GM21360 (cell line): ENCODE measurements around the gene IL1RL2.

Experiments
- ATAC-seq: cut with Tn5 transposase; IDR thresholded peaks from one replicate; pipeline ENCODE4 v1.9.1; 2021; ENCODE audit warnings: mild to moderate bottlenecking, moderate library complexity; ENCODE audit not compliant: unreplicated experiment

The IL1RL2 gene

GRCh38 chr2:102262216-102263129, 75.7 kb downstream of the IL1RL2 start:
- ATAC-seq = no peak

- ATAC-seq = no peak
These were observed 78.1 kb downstream of the IL1RL2 start for GRCh38 chr2:102264952-102265351.

- ATAC-seq = no peak
These were observed 79.4 kb downstream of the IL1RL2 start for GRCh38 chr2:102266204-102266603.

- ATAC-seq = no peak
These were observed 81.0 kb downstream of the IL1RL2 start for GRCh38 chr2:102267774-102268173.

GRCh38 chr2:102268510-102269199, 81.8 kb downstream of the IL1RL2 start:
- no peak for ATAC-seq

- ATAC-seq = no peak
These were observed 82.3 kb downstream of the IL1RL2 start for GRCh38 chr2:102269200-102269524.

- ATAC-seq = no peak
These were observed 85.0 kb downstream of the IL1RL2 start for GRCh38 chr2:102271844-102272243.

- ATAC-seq = no peak
These were observed 86.9 kb downstream of the IL1RL2 start for GRCh38 chr2:102273619-102274211.

- no peak for ATAC-seq
These were observed 89.9 kb downstream of the IL1RL2 start for GRCh38 chr2:102276549-102277201.

- ATAC-seq = no peak
These were observed 90.4 kb downstream of the IL1RL2 start for GRCh38 chr2:102277202-102277700.

GRCh38 chr2:102278720-102279390, 92.0 kb downstream of the IL1RL2 start:
- ATAC-seq = no peak

- no peak for ATAC-seq
These were observed 92.5 kb downstream of the IL1RL2 start for GRCh38 chr2:102279391-102279735.

- ATAC-seq = no peak
These were observed 95.9 kb downstream of the IL1RL2 start for GRCh38 chr2:102282678-102283091.

GRCh38 chr2:102283996-102284395, 97.2 kb downstream of the IL1RL2 start:
- ATAC-seq = no peak

- ATAC-seq = no peak
These were observed 97.8 kb downstream of the IL1RL2 start for GRCh38 chr2:102284611-102285010.

GRCh38 chr2:102285368-102285767, 98.5 kb downstream of the IL1RL2 start:
- no peak for ATAC-seq

GRCh38 chr2:102286041-102286440, 99.2 kb downstream of the IL1RL2 start:
- no peak for ATAC-seq

- ATAC-seq = no peak
These were observed 102.3 kb downstream of the IL1RL2 start for GRCh38 chr2:102289129-102289528.
